K562 (cell line): Measurements from ENCODE around the gene CDC25B. TPM values are rescaled to one million over a fixed set of nuclear protein-coding genes. Genes with fewer than 3 reads are reported as not detected.

Experiments used
- ATAC-seq: fragments of 200-7000 bp; cut with Tn5 transposase; 3 replicates; pipeline ENCODE4 v1.9.1; 2020; ENCODE audit warnings: moderate library complexity
- BruUV-seq: library from RNA; stranded (reverse); fragments of 400-500 nt; replicated peaks from 2 replicates; lab custom pipeline; 2021; lab: Mats Ljungman, UMichigan
- CTCF ChIA-PET: fragments of 300-600 bp; formaldehyde crosslinking; extraction: SDS; loops from one replicate; lab custom pipeline; 2021; ENCODE audit warnings: low intra/inter-chr PET ratio; lab: Yijun Ruan, JAX
- POLR2A ChIA-PET: fragments of 300-600, 350-650 bp; sonication (Branson Sonifier 250); formaldehyde crosslinking; extraction: SDS; loops from one replicate; lab custom pipeline; 2021; ENCODE audit warnings: antibody characterized with exemption, inconsistent platforms; lab: Yijun Ruan, JAX
- DNase-seq, 4 experiments: peaks; one replicate each; pipeline versions ENCODE4 v3.0.0 to v3.0.0-alpha.2; 2011 to 2018; ENCODE audit warnings: low spot score in 3 of 4, mixed read lengths in 3 of 4; ENCODE audit errors: extremely low read depth in 1 of 4
- FAIRE-seq: peaks from 2 replicates; lab custom pipeline; 2011; peaks lifted over from hg19 to GRCh38; lab: Jason Lieb, UNC
- H2AFZ ChIP-seq: 2 replicates; pipeline ENCODE4 v1.6.0; 2011; ENCODE audit warnings: low read depth, low read length, control low read depth, inconsistent platforms
- H3K27ac ChIP-seq: fragments of 200-600 bp; 3 replicates; pipeline ENCODE4 v1.8.0; 2011; ENCODE audit warnings: low read depth, mild to moderate bottlenecking, control low read depth, inconsistent platforms, low read length, moderate library complexity, mixed read lengths; ENCODE audit errors: extremely low read depth
- H3K27me3 ChIP-seq, 2 experiments: fragments of 300-600 bp in 1 of 2; 2 replicates in 1 of 2; 3 replicates in 1 of 2; pipeline versions ENCODE4 v1.6.0 to v1.8.0; 2011; ENCODE audit warnings: inconsistent platforms in 2 of 2, low read length in 2 of 2, mild to moderate bottlenecking in 1 of 2, mixed read lengths in 1 of 2, moderate library complexity in 1 of 2; ENCODE audit not compliant: control insufficient read depth in 2 of 2, insufficient read depth in 2 of 2
- H3K36me3 ChIP-seq: fragments of 300-600 bp; 3 replicates; pipeline ENCODE4 v1.8.0; 2011; ENCODE audit warnings: mild to moderate bottlenecking, low read length, inconsistent platforms; ENCODE audit not compliant: control insufficient read depth, insufficient read depth
- H3K4me1 ChIP-seq, 2 experiments: fragments of 200-600 bp in 1 of 2; replicated peaks in 1 of 2; 2 replicates in 1 of 2; 3 replicates in 1 of 2; pipeline versions ENCODE4 v1.5.1 to v1.8.0; 2011; ENCODE audit warnings: inconsistent platforms in 2 of 2, low read length in 2 of 2, mild to moderate bottlenecking in 1 of 2, mixed read lengths in 1 of 2, moderate library complexity in 1 of 2; ENCODE audit not compliant: control insufficient read depth in 2 of 2, insufficient read depth in 2 of 2
- H3K4me2 ChIP-seq: 2 replicates; pipeline ENCODE4 v1.6.1; 2011; ENCODE audit warnings: low read length, control low read depth, inconsistent platforms, mixed read lengths; ENCODE audit not compliant: insufficient read depth
- H3K4me3 ChIP-seq: fragments of 200-600 bp; sonication (generic), shearing (Covaris generic); 2 replicates; pipeline ENCODE4 v1.5.1; 2016; ENCODE audit warnings: control low read depth, inconsistent platforms
- H3K79me2 ChIP-seq: fragments of 200-600 bp; 3 replicates; pipeline ENCODE4 v1.8.0; 2011; ENCODE audit warnings: low read length, inconsistent platforms; ENCODE audit not compliant: control insufficient read depth, insufficient read depth
- H3K9ac ChIP-seq, 2 experiments: 2 replicates each; pipeline versions ENCODE4 v1.6.0 to v1.6.1; 2011; ENCODE audit warnings: low read depth in 2 of 2, low read length in 2 of 2, control low read depth in 1 of 2, inconsistent platforms in 1 of 2, mild to moderate bottlenecking in 1 of 2, mixed read lengths in 1 of 2; ENCODE audit not compliant: insufficient read depth in 1 of 2
- H3K9me1 ChIP-seq: one replicate; pipeline ENCODE4 v1.6.0; 2011; ENCODE audit warnings: inconsistent platforms, mild to moderate bottlenecking, low read length, moderate library complexity; ENCODE audit not compliant: control insufficient read depth, insufficient read depth
- H3K9me3 ChIP-seq: replicated peaks from 2 replicates; pipeline ENCODE4 v1.5.1; 2011; ENCODE audit warnings: low read depth, low read length, inconsistent platforms; ENCODE audit not compliant: control insufficient read depth, insufficient read depth
- H4K20me1 ChIP-seq: replicated peaks from 2 replicates; pipeline ENCODE4 v1.6.1; 2011; ENCODE audit warnings: low read length, inconsistent platforms, mixed read lengths; ENCODE audit not compliant: control insufficient read depth, insufficient read depth
- ARHGAP35 ChIP-seq: fragments of 450-650 bp; IDR thresholded peaks from 2 replicates; pipeline ENCODE4 v1.6.1; 2018; ENCODE audit not compliant: partially characterized antibody
- CEBPG ChIP-seq, 3 experiments: fragments of 200-800 bp in 1 of 3; sonication (Bioruptor generic) in 1 of 3; sonication (generic) in 1 of 3; formaldehyde crosslinking in 1 of 3; IDR thresholded peaks in 2 of 3; conservative IDR thresholded peaks in 1 of 3; 2 replicates each; pipeline versions ENCODE4 v1.6.1 to v1.8.0; 2016 to 2022; ENCODE audit warnings: missing compliant biosample characterization in 2 of 3, missing genetic modification characterization in 2 of 3, mild to moderate bottlenecking in 1 of 3, missing genetic modification reagents in 1 of 3
- GABPB2 ChIP-seq: fragments of 250-450 bp; sonication (Bioruptor Pico); conservative IDR thresholded peaks from 2 replicates; pipeline ENCODE4 v1.5.1; 2021; ENCODE audit warnings: mild to moderate bottlenecking
- MAFK ChIP-seq: IDR thresholded peaks from 2 replicates; pipeline ENCODE4 v1.6.1; 2011; ENCODE audit warnings: low read length, improper control_type of control experiment
- POLR3A ChIP-seq: IDR thresholded peaks from 2 replicates; pipeline ENCODE4 v1.6.1; 2011; ENCODE audit warnings: borderline replicate concordance, mild to moderate bottlenecking, moderate library complexity; ENCODE audit not compliant: insufficient read length, insufficient read depth; ENCODE audit errors: extremely low read depth
- PURB ChIP-seq: sonication (generic); formaldehyde crosslinking; IDR thresholded peaks from 2 replicates; pipeline ENCODE4 v1.9.0; 2021; ENCODE audit warnings: low read depth, mild to moderate bottlenecking, missing genetic modification reagents
- RFX7 ChIP-seq: fragments of 250-450 bp; sonication (Bioruptor Pico); IDR thresholded peaks from 2 replicates; pipeline ENCODE4 v1.5.1; 2021; ENCODE audit warnings: mild to moderate bottlenecking
- ZNF3 ChIP-seq: fragments of 250-450 bp; sonication (Bioruptor Pico); IDR thresholded peaks from 2 replicates; pipeline ENCODE4 v1.5.0; 2021; ENCODE audit warnings: mild to moderate bottlenecking, moderate library complexity
- ZNF79 ChIP-seq: fragments of 250-450 bp; sonication (Bioruptor Pico); IDR thresholded peaks from 2 replicates; pipeline ENCODE4 v1.4.0; 2020; ENCODE audit warnings: low read depth, mild to moderate bottlenecking, moderate library complexity
- WGBS: fragments of 100-300 bp; shearing (Covaris generic); methylation state at CpG from one replicate; pipeline ENCODE4 v1.1.6; 2016; ENCODE audit warnings: low coverage, mixed read lengths; ENCODE audit not compliant: insufficient coverage; ENCODE audit errors: missing lambda C conversion rate; 5-methylcytosine and 5-hydroxymethylcytosine counted together
- in situ Hi-C: fragments of 300-500 bp; cut with MboI; formaldehyde crosslinking; loops from 4 replicates; pipeline ENCODE4 v1.15.0; 2018; ENCODE audit warnings: inconsistent platforms, mixed read lengths
- intact Hi-C: fragments of 100-400 bp; cut with micrococcal nuclease; formaldehyde crosslinking; loops from 2 replicates; pipeline ENCODE4 v1.14.2; 2022
- polyA plus RNA-seq, 8 experiments: library from polyadenylated mRNA; depleted of rRNA in 4 of 8; stranded (reverse) in 5 of 8; unstranded in 3 of 8; fragments of >200 nt; fragmentation: Nextera tagmentation in 2 of 8; fragmentation: Illumina TruSeq in 1 of 8; extraction: Ambion mirVana in 2 of 8; extraction: Trizol in 1 of 8; gene quantifications; 2 replicates each; pipeline versions ENCODE4 v1.2.1 to v1.2.3, GENCODE V29; 2011 to 2014; ENCODE audit warnings: inconsistent platforms in 1 of 8, missing spikeins in 1 of 8
- total RNA-seq, 7 experiments: library from RNA; depleted of rRNA in 6 of 7; stranded (reverse); fragments of >200 nt in 6 of 7; fragmentation: Illumina TruSeq in 2 of 7; extraction: Trizol in 2 of 7; gene quantifications; 2 replicates each; pipeline versions ENCODE4 v1.2.1 to v1.2.3, GENCODE V29; 2011 to 2021; ENCODE audit warnings: low replicate concordance in 1 of 7
- TF ChIP-seq, protein P1 (sequence below): fragments of 450-650 bp; IDR thresholded peaks from 2 replicates; pipeline ENCODE4 v1.6.1; 2014; ENCODE audit warnings: low read depth, mild to moderate bottlenecking, moderate library complexity, borderline replicate concordance
- TF ChIP-seq, protein P2 (sequence below), 2 experiments: fragments of 250-450 bp in 1 of 2; fragments of 450-650 bp in 1 of 2; sonication (Bioruptor Pico) in 1 of 2; IDR thresholded peaks; 2 replicates each; pipeline versions ENCODE4 v1.6.1 to v1.8.0; 2016 to 2021; ENCODE audit warnings: mild to moderate bottlenecking in 2 of 2, moderate library complexity in 2 of 2, missing compliant biosample characterization in 1 of 2, missing genetic modification characterization in 1 of 2
- TF ChIP-seq, protein P3 (sequence below): fragments of 250-450 bp; sonication (Bioruptor Pico); IDR thresholded peaks from 2 replicates; pipeline ENCODE4 v1.8.0; 2022; ENCODE audit warnings: inconsistent platforms, mild to moderate bottlenecking, moderate library complexity, borderline replicate concordance
- TF ChIP-seq, protein P4 (sequence below): conservative IDR thresholded peaks from 2 replicates; pipeline ENCODE4 v1.6.1; 2011; ENCODE audit warnings: low read depth, mild to moderate bottlenecking, low read length; ENCODE audit not compliant: control insufficient read depth
- TF ChIP-seq, protein P5 (sequence below): sonication (generic); formaldehyde crosslinking; IDR thresholded peaks from 2 replicates; pipeline ENCODE4 v1.8.0; 2022; ENCODE audit warnings: missing genetic modification reagents, mild to moderate bottlenecking, borderline replicate concordance

Gene CDC25B
- total and polyA plus RNA-seq, 9 of the 15 experiments (the other 6 are each of a cell fraction or from before 2014, with no cell fraction given) = 2.3 to 35.7 (median 9.5) TPM

DNA sequence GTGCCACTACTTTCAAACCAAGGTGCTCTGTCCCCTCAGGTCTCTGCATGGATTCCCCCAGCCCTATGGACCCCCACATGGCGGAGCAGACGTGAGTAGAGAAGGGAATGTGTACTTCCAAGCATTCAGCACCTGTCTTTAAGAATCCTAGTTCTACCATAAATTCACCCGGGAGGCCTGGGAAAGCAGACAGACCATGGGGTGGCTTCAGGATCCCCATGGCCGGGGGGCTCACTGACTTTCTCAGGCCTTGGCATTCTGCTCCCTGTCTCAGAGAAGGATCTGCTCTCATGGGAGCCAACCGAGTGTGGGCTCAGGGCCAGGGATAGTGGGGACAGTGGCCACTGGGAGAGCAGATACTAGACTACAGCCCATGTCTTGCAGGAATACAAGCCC, 2.3 kb downstream of the CDC25B start:
- Histone ChIP-seq H3K36me3 (peaks cover 44% of the 10 kb centered on the region; the same call in 2 of the 3 replicates), H3K9me3 (no peaks in the 10 kb centered on the region), H2AFZ (no peak overlapping the region), H3K4me1 (peaks cover 14 to 44% of the 10 kb centered on the region in 2 experiments; a peak in 4 of 5 replicates), H3K9ac (peak overlapping the region in 1 of 2 experiments; percentile 64; a peak in 1 of 4 replicates), H3K79me2 (peaks cover 12% of the 10 kb centered on the region; the same call in 2 of the 3 replicates), H3K27me3 (no peaks in the 10 kb centered on the region), H3K4me2 (no peak overlapping the region), H3K9me1 (no peaks in the 10 kb centered on the region), H3K27ac (no peak overlapping the region), H3K4me3 (no peak overlapping the region), H4K20me1 (no peaks in the 10 kb centered on the region)
- BruUV-seq = TSS peak; percentile 46
- no peak for ATAC-seq
- DNase-seq = no peak
- POLR2A ChIA-PET = no interaction called here
- FAIRE-seq = no peak
- in situ Hi-C loops = no loop called here
- intact Hi-C loops = no loop called here
- 88% methylated on average over 5 of the region's 5 CpGs for WGBS
- CTCF ChIA-PET = interaction anchor here (0.7 kb wide), 1 partner anchor 300 kb away, joined by 4 read pairs; no protein-coding TSS in a partner anchor
- TF ChIP-seq RFX7 (CRISPR knock-in tag) (no peak), CEBPG (CRISPR knock-in tag; IDR thresholded peaks at IDR 0.05) (no peak), CEBPG (tag; conservative IDR thresholded peaks at IDR 0.05 in 1 of 2, IDR thresholded peaks at IDR 0.05 in 1 of 2) (no peak), MAFK (no peak), ZNF79 (CRISPR knock-in tag) (no peak), ARHGAP35 (no peak), ZNF3 (no peak), POLR3A (no peak), GABPB2 (no peak), PURB (no peak)
- TF ChIP-seq, protein P1, sequence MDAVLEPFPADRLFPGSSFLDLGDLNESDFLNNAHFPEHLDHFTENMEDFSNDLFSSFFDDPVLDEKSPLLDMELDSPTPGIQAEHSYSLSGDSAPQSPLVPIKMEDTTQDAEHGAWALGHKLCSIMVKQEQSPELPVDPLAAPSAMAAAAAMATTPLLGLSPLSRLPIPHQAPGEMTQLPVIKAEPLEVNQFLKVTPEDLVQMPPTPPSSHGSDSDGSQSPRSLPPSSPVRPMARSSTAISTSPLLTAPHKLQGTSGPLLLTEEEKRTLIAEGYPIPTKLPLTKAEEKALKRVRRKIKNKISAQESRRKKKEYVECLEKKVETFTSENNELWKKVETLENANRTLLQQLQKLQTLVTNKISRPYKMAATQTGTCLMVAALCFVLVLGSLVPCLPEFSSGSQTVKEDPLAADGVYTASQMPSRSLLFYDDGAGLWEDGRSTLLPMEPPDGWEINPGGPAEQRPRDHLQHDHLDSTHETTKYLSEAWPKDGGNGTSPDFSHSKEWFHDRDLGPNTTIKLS = no peak
- TF ChIP-seq, protein P2, sequence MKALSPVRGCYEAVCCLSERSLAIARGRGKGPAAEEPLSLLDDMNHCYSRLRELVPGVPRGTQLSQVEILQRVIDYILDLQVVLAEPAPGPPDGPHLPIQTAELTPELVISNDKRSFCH (CRISPR knock-in tag; IDR thresholded peaks at IDR 0.05) = no peak
- TF ChIP-seq, protein P2 (tag; IDR thresholded peaks at IDR 0.05) = no peak
- TF ChIP-seq, protein P3, sequence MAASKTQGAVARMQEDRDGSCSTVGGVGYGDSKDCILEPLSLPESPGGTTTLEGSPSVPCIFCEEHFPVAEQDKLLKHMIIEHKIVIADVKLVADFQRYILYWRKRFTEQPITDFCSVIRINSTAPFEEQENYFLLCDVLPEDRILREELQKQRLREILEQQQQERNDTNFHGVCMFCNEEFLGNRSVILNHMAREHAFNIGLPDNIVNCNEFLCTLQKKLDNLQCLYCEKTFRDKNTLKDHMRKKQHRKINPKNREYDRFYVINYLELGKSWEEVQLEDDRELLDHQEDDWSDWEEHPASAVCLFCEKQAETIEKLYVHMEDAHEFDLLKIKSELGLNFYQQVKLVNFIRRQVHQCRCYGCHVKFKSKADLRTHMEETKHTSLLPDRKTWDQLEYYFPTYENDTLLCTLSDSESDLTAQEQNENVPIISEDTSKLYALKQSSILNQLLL (CRISPR knock-in tag) = no peak
- TF ChIP-seq, protein P4, sequence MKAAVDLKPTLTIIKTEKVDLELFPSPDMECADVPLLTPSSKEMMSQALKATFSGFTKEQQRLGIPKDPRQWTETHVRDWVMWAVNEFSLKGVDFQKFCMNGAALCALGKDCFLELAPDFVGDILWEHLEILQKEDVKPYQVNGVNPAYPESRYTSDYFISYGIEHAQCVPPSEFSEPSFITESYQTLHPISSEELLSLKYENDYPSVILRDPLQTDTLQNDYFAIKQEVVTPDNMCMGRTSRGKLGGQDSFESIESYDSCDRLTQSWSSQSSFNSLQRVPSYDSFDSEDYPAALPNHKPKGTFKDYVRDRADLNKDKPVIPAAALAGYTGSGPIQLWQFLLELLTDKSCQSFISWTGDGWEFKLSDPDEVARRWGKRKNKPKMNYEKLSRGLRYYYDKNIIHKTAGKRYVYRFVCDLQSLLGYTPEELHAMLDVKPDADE = no peak
- TF ChIP-seq, protein P5, sequence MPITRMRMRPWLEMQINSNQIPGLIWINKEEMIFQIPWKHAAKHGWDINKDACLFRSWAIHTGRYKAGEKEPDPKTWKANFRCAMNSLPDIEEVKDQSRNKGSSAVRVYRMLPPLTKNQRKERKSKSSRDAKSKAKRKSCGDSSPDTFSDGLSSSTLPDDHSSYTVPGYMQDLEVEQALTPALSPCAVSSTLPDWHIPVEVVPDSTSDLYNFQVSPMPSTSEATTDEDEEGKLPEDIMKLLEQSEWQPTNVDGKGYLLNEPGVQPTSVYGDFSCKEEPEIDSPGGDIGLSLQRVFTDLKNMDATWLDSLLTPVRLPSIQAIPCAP (CRISPR knock-in tag) = no peak
